K562 (cell line): ENCODE measurements around the gene ERGIC3. TPM values are rescaled to one million over a fixed set of nuclear protein-coding genes. Genes with fewer than 3 reads are reported as not detected.

Experiments
- DEAF1 ChIP-seq: fragments of 450-650 bp; formaldehyde crosslinking; IDR thresholded peaks from 2 replicates; pipeline ENCODE4 v1.4.0; 2020; ENCODE audit warnings: mild to moderate bottlenecking, moderate library complexity
- ELF1 ChIP-seq: fragments of 200-800 bp; sonication (Bioruptor generic); IDR thresholded peaks from 2 replicates; pipeline ENCODE4 v1.6.1; 2016; ENCODE audit warnings: missing genetic modification characterization, missing compliant biosample characterization
- GATA2 ChIP-seq: sonication (generic); formaldehyde crosslinking; IDR thresholded peaks from 2 replicates; pipeline ENCODE4 v1.4.0; 2020; ENCODE audit warnings: mild to moderate bottlenecking, missing genetic modification reagents
- JUN ChIP-seq, 2 experiments: sonication (generic) in 1 of 2; formaldehyde crosslinking in 1 of 2; IDR thresholded peaks; 2 replicates each; pipeline versions ENCODE4 v1.6.1 to v1.8.0; 2012 to 2022; ENCODE audit warnings: borderline replicate concordance in 2 of 2, mild to moderate bottlenecking in 2 of 2, improper control_type of control experiment in 1 of 2, low read depth in 1 of 2, low read length in 1 of 2, missing genetic modification reagents in 1 of 2
- KDM1A ChIP-seq, 2 experiments: fragments of 450-650 bp; IDR thresholded peaks; 2 replicates each; pipeline ENCODE4 v1.6.1; 2016; ENCODE audit warnings: mild to moderate bottlenecking in 2 of 2
- NELFE ChIP-seq: IDR thresholded peaks from 2 replicates; pipeline ENCODE4 v1.6.1; 2011; ENCODE audit warnings: mild to moderate bottlenecking; ENCODE audit not compliant: insufficient read depth, insufficient read length
- PHTF2 ChIP-seq: fragments of 250-450 bp; sonication (Bioruptor Pico); IDR thresholded peaks from 2 replicates; pipeline ENCODE4 v1.5.0; 2021; ENCODE audit warnings: mild to moderate bottlenecking
- PRMT5 ChIP-seq: sonication (generic); formaldehyde crosslinking; IDR thresholded peaks from 2 replicates; pipeline ENCODE4 v1.5.0; 2020; ENCODE audit warnings: missing genetic modification reagents
- RNF219 ChIP-seq: fragments of 250-450 bp; sonication (Bioruptor Pico); IDR thresholded peaks from 2 replicates; pipeline ENCODE4 v1.5.0; 2022; ENCODE audit warnings: mild to moderate bottlenecking
- SRSF9 ChIP-seq: fragments of 200-400 bp; formaldehyde crosslinking; IDR thresholded peaks from 2 replicates; pipeline ENCODE4 v1.6.1; 2017; ENCODE audit warnings: low read depth, low read length, borderline replicate concordance
- TCF3 ChIP-seq: sonication (generic); formaldehyde crosslinking; IDR thresholded peaks from 2 replicates; pipeline ENCODE4 v1.4.0; 2020; ENCODE audit warnings: mild to moderate bottlenecking, missing genetic modification reagents
- TFAP4 ChIP-seq: sonication (generic); formaldehyde crosslinking; IDR thresholded peaks from 2 replicates; pipeline ENCODE4 v1.8.0; 2022; ENCODE audit warnings: missing genetic modification reagents, mild to moderate bottlenecking, moderate library complexity, borderline replicate concordance
- ZBTB9 ChIP-seq: fragments of 450-650 bp; formaldehyde crosslinking; IDR thresholded peaks from 2 replicates; pipeline ENCODE4 v1.4.0; 2020; ENCODE audit warnings: mild to moderate bottlenecking, moderate library complexity
- ZKSCAN1 ChIP-seq: fragments of 150-350 bp; IDR thresholded peaks from 2 replicates; pipeline ENCODE4 v1.6.1; 2016; ENCODE audit warnings: low read depth, low read length
- ZNF12 ChIP-seq: sonication (generic); formaldehyde crosslinking; IDR thresholded peaks from 2 replicates; pipeline ENCODE4 v1.4.0; 2020; ENCODE audit warnings: mild to moderate bottlenecking, missing genetic modification reagents
- ZNF134 ChIP-seq: fragments of 250-450 bp; sonication (Bioruptor Pico); conservative IDR thresholded peaks from 2 replicates; pipeline ENCODE4 v1.4.0; 2020
- ZNF589 ChIP-seq: fragments of 200-800 bp; sonication (Bioruptor generic); IDR thresholded peaks from 2 replicates; pipeline ENCODE4 v1.6.1; 2016; ENCODE audit warnings: low read depth, missing genetic modification characterization, missing compliant biosample characterization
- polyA plus RNA-seq, 8 experiments: library from polyadenylated mRNA; depleted of rRNA in 4 of 8; stranded (reverse) in 5 of 8; unstranded in 3 of 8; fragments of >200 nt; fragmentation: Nextera tagmentation in 2 of 8; fragmentation: Illumina TruSeq in 1 of 8; extraction: Ambion mirVana in 2 of 8; extraction: Trizol in 1 of 8; gene quantifications; 2 replicates each; pipeline versions ENCODE4 v1.2.1 to v1.2.3, GENCODE V29; 2011 to 2014; ENCODE audit warnings: inconsistent platforms in 1 of 8, missing spikeins in 1 of 8
- total RNA-seq, 7 experiments: library from RNA; depleted of rRNA in 6 of 7; stranded (reverse); fragments of >200 nt in 6 of 7; fragmentation: Illumina TruSeq in 2 of 7; extraction: Trizol in 2 of 7; gene quantifications; 2 replicates each; pipeline versions ENCODE4 v1.2.1 to v1.2.3, GENCODE V29; 2011 to 2021; ENCODE audit warnings: low replicate concordance in 1 of 7
- TF ChIP-seq, protein P1 (sequence below): fragments of 250-450 bp; sonication (Bioruptor Pico); IDR thresholded peaks from 2 replicates; pipeline ENCODE4 v1.4.0; 2020; ENCODE audit warnings: mild to moderate bottlenecking, moderate library complexity, borderline replicate concordance

The ERGIC3 gene
- total and polyA plus RNA-seq, 9 of the 15 experiments (the other 6 are each of a cell fraction or from before 2014, with no cell fraction given): 121 to 278 (median 184) TPM

DNA sequence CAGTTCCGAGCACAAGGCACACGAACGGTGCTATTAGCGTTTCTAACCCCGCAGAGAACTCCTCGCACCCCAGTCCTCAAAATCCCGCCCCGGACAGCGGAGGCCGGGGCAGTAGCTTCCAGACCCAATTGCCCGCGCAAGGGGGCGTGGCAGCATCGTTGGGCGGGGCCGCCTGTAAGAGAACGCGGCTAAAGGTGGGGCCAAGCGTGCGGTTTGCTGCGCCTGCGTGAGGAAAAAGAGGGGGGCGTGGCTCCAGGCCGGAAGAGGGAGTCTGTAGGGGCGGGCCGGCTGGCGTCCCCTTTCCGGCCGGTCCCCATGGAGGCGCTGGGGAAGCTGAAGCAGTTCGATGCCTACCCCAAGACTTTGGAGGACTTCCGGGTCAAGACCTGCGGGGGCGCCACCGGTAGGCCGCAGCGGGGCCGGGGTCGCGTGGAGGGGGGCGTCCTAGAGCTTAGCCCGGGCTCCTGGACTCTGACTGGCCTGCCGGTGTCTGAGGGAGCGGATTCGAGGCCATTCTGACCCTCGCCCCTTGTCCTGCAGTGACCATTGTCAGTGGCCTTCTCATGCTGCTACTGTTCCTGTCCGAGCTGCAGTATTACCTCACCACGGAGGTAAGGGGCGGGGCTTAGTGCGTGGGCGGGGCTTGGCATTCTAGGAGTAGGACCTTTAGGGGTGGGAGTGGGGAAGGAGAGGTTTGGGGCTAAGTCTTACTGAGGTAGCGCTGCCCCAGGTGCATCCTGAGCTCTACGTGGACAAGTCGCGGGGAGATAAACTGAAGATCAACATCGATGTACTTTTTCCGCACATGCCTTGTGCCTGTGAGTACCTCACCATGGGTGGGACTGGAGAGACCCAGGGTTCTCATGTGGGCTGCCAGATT is at the start of gene ERGIC3 (continued):
- TF ChIP-seq NELFE (no peak), PRMT5 (CRISPR knock-in tag) (no peak), ZNF589 (CRISPR knock-in tag) (no peak), ELF1 (tag) (peak; percentile 93), ZBTB9 (CRISPR knock-in tag) (0 out of 2 replicates have a peak, but pooled peaks have one; percentile 44), ZNF12 (CRISPR knock-in tag) (no peak), GATA2 (CRISPR knock-in tag) (no peak), SRSF9 (no peak), KDM1A (IDR thresholded peaks at IDR 0.05) (no peak), JUN (IDR thresholded peaks at IDR 0.05; ENCODE audit: borderline replicate concordance, low read depth, low read length) (no peak), JUN (CRISPR knock-in tag; IDR thresholded peaks at IDR 0.05; ENCODE audit: borderline replicate concordance) (no peak; the same call in 1 of the 2 replicates), TCF3 (CRISPR knock-in tag) (no peak), ZNF134 (CRISPR knock-in tag) (no peak), TFAP4 (CRISPR knock-in tag) (peak; percentile 82), PHTF2 (CRISPR knock-in tag) (no peak), RNF219 (CRISPR knock-in tag) (no peak), ZKSCAN1 (no peak), DEAF1 (CRISPR knock-in tag) (no peak)
- TF ChIP-seq, protein P1, sequence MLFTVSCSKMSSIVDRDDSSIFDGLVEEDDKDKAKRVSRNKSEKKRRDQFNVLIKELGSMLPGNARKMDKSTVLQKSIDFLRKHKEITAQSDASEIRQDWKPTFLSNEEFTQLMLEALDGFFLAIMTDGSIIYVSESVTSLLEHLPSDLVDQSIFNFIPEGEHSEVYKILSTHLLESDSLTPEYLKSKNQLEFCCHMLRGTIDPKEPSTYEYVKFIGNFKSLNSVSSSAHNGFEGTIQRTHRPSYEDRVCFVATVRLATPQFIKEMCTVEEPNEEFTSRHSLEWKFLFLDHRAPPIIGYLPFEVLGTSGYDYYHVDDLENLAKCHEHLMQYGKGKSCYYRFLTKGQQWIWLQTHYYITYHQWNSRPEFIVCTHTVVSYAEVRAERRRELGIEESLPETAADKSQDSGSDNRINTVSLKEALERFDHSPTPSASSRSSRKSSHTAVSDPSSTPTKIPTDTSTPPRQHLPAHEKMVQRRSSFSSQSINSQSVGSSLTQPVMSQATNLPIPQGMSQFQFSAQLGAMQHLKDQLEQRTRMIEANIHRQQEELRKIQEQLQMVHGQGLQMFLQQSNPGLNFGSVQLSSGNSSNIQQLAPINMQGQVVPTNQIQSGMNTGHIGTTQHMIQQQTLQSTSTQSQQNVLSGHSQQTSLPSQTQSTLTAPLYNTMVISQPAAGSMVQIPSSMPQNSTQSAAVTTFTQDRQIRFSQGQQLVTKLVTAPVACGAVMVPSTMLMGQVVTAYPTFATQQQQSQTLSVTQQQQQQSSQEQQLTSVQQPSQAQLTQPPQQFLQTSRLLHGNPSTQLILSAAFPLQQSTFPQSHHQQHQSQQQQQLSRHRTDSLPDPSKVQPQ (CRISPR knock-in tag): no peak
